Measurements from ENCODE around the gene ZNF407. TPM values are rescaled to one million over a fixed set of nuclear protein-coding genes. Genes with fewer than 3 reads are reported as not detected.
"Not testable (repeated sequence)": the region's sequence is repeated elsewhere in the genome, so short reads cannot be mapped to it uniquely, and the experiment has no call there.

ZNF407 gene
- total RNA-seq, 2 experiments from 2014 or later: 16.6 to 17.0 TPM

DNA sequence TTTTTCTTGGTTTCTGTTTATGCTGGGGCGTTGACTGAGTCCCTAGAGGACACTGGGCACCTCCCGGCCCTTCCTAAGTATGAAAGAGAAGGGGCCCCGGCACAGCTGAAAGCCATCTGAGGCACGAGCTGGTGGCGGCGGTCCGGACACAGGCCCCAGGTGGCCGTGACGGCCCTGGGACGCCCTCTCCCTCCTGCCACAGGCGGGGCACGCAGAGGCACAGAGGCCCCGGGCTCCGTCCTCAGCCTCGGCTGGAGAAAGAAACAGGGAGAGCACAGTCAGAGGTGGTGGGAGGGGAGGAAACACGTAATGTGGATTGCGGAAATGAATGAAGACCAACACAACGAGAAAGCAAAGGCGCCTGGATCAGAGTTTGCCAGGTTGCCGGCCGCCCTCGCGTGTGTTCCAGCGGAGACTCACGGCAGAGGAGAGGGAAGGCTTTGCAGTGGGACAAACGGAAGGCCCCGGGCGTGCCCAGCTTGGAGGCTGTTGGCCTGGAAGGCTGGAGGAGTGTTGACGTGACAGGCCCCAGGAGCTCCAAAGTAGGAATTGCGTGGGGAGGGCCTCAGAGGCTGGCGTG lies 492.2 kb downstream of the ZNF407 start:
- no peaks in the 10 kb centered on the region for H3K9me3 Mint-ChIP-seq (ENCODE audit: insufficient read depth)
- CTCF ChIA-PET: no interaction called here
- no peak overlapping the region for H3K4me3 Mint-ChIP-seq

DNA sequence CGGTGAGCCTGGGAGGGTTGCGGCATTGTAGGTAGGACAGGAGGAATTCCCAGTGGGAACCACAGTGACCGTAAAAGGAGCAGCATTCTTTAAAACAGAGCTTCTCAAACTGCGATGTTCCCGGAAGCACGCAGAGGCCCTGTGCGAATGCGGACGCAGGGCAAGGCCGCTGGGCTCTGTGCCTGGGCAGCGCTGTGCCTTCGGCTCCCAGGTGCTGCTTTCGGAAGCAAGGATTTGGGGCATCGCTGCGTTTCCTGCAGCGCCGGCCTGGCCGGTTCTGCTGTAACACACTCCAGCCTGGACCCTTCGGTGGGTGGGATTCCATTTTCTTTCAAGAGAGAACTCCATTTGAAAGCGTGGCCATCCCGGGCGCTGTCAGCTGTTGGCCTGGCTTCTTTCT lies 492.7 kb downstream of the ZNF407 start:
- Mint-ChIP-seq H3K4me3 (no peak overlapping the region), H3K36me3 (ENCODE audit: low read depth) (no peaks in the 10 kb centered on the region), H3K9me3 (ENCODE audit: insufficient read depth) (no peaks in the 10 kb centered on the region), H3K27ac (no peak overlapping the region), H3K4me1 (ENCODE audit: low read depth) (no peaks in the 10 kb centered on the region), H3K27me3 (ENCODE audit: low read depth) (peaks cover 2% of the 10 kb centered on the region)
- DNase-seq (no peak), ATAC-seq (no peak)
- CTCF ChIA-PET: no interaction called here
- POLR2A ChIA-PET: no interaction called here

More for the DNA sequence above, 492.2 kb downstream of the ZNF407 start:
- H3K27me3 Mint-ChIP-seq (ENCODE audit: low read depth): no peaks in the 10 kb centered on the region
- no peaks in the 10 kb centered on the region for H3K36me3 Mint-ChIP-seq (ENCODE audit: low read depth)
- ATAC-seq (no peak), DNase-seq (no peak)
- no peaks in the 10 kb centered on the region for H3K4me1 Mint-ChIP-seq (ENCODE audit: low read depth)
- no peak overlapping the region for H3K27ac Mint-ChIP-seq
- POLR2A ChIA-PET: no interaction called here

DNA sequence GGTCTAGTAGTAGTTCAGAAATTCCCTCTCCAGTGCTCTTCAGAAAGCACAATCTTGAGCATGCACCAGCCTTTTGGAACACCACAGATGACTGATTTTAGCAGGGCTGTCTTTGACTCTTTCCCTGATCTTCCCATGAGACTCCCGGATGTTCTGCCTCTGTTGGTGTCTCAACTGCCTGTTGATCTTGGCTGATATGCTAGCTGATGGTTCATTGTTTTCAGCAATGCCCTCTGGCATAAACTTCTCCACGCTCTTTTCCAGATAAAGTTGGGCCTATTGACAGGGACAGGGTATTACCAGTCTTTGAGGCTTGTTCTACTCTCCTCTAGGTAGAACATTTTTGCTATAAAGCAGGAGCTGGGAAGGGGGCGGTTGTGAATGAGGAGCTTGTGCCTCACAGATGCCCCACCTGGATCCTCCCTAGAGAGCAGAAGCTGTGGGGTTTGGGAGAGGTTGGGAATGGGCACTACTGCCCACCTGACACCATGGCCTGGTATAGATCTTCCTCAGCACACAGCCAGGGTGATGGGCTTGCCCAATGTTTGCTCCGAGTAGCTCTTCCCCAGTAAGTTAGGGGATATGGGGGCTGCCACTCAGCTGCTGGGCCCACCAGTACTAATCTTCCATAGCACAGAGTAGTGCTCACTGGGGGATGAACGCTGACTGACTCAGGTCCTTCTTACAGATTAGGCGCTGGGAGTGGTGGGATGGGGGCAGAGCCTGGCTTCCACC lies 500.0 kb downstream of the ZNF407 start:
- ChIA-PET POLR2A (no interaction called here), CTCF (no interaction called here)
- H3K27me3 Mint-ChIP-seq (ENCODE audit: low read depth): peaks cover 6% of the 10 kb centered on the region
- ATAC-seq (no peak), DNase-seq (no peak)
- H3K4me1 Mint-ChIP-seq (ENCODE audit: low read depth): no peaks in the 10 kb centered on the region
- no peak overlapping the region for H3K4me3 Mint-ChIP-seq
- H3K36me3 Mint-ChIP-seq (ENCODE audit: low read depth): no peaks in the 10 kb centered on the region
- no peaks in the 10 kb centered on the region for H3K9me3 Mint-ChIP-seq (ENCODE audit: insufficient read depth)
- H3K27ac Mint-ChIP-seq: no peak overlapping the region

DNA sequence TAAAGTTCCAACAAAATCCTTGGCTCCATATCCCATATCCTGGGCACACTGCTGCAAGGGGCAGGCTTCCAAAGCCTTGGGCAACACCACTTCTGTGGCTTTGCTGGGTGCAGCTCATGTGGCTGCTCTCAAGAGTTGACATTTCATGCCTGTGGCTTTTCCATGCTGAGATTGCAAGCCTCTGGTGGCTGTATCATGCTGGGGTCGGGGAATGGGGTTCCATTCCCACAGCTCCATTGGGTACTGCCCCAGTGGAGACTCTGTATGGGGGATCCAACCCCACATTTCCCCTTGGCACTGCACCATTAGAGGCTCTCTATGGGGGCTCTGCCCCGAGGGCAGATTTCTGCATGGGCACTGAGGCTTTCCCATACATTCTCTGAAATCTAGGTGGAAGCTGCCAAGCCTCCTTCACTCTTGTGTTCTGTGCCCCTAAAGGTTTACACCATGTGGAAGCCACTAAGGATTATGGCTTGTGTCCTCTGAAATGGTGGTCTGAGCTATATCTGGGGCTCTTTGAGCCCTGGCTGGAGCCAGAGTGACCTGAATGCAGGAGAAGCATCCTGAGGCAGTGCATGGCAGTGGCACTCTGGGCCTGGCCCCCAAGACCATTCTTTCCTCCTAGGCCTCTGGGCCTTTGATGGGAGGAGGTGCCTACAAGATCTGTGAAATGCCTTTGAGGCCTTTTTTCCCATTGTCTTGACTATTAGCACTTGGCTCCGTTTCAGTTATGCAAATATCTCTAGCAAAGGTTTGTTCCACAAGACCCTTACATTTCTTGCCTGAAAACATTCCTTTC lies 503.4 kb downstream of the ZNF407 start:
- POLR2A ChIA-PET: no interaction called here
- ATAC-seq: no peak

DNA sequence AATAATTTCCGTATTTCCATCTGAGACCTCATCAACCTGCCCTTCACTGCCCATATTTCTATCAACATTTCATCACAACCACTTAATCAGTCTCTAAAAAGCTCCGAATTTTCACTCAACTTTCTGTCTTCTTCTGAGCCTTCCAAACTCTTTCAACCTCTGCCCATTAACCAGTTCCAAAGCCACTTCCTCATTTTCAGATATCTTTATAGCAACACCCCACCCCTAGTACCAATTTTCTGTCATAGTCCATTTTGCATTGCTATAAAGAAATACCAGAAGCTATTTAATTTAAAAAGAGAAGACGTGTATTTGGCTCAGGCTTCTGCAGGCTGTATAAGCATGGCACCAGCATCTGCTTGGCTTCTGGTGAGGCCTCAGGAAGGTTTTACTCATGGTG lies 504.2 kb downstream of the ZNF407 start:
- CTCF ChIA-PET: no interaction called here
- no peak for ATAC-seq
- POLR2A ChIA-PET: no interaction called here
- no peaks in the 10 kb centered on the region for H3K4me1 Mint-ChIP-seq (ENCODE audit: low read depth)
- no peaks in the 10 kb centered on the region for H3K27me3 Mint-ChIP-seq (ENCODE audit: low read depth)
- H3K36me3 Mint-ChIP-seq (ENCODE audit: low read depth): no peaks in the 10 kb centered on the region
- H3K4me3 Mint-ChIP-seq: no peak overlapping the region
- H3K9me3 Mint-ChIP-seq (ENCODE audit: insufficient read depth): no peaks in the 10 kb centered on the region
- H3K27ac Mint-ChIP-seq: no peak overlapping the region
- no peak for DNase-seq

More for the DNA sequence above, 503.4 kb downstream of the ZNF407 start:
- H3K36me3 Mint-ChIP-seq (ENCODE audit: low read depth): no peaks in the 10 kb centered on the region
- CTCF ChIA-PET: no interaction called here
- no peaks in the 10 kb centered on the region for H3K27me3 Mint-ChIP-seq (ENCODE audit: low read depth)
- no peaks in the 10 kb centered on the region for H3K4me1 Mint-ChIP-seq (ENCODE audit: low read depth)
- H3K27ac Mint-ChIP-seq: no peak overlapping the region
- DNase-seq: no peak
- no peak overlapping the region for H3K4me3 Mint-ChIP-seq
- H3K9me3 Mint-ChIP-seq (ENCODE audit: insufficient read depth): no peaks in the 10 kb centered on the region

DNA sequence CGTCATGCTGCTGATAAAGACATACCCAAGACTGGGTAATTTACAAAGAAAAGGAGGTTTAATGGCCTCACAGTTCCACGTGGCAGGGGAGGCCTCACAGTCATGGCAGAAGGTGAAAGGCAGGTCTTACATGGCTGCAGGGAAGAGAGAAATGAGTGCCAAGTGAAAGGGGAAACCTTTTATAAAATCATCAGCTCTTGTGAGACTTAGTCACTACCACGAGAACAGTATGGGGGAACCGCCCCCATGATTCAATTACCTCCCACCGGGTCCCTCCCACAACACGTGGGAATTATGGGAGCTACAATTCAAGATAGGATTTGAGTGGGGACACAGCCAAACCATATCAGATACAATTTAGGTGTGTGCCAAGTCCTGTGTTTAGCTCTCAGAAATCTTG lies 506.4 kb downstream of the ZNF407 start:
- H3K27me3 Mint-ChIP-seq (ENCODE audit: low read depth); ATAC-seq; CTCF ChIA-PET; DNase-seq; H3K27ac Mint-ChIP-seq; H3K4me3 Mint-ChIP-seq; H3K4me1 Mint-ChIP-seq (ENCODE audit: low read depth); H3K9me3 Mint-ChIP-seq (ENCODE audit: insufficient read depth); H3K36me3 Mint-ChIP-seq (ENCODE audit: low read depth): not testable (repeated sequence)
- POLR2A ChIA-PET: interaction anchor here (0.6 kb wide), 1 partner anchor 70 kb away, joined by 3 read pairs; no protein-coding TSS in a partner anchor

DNA sequence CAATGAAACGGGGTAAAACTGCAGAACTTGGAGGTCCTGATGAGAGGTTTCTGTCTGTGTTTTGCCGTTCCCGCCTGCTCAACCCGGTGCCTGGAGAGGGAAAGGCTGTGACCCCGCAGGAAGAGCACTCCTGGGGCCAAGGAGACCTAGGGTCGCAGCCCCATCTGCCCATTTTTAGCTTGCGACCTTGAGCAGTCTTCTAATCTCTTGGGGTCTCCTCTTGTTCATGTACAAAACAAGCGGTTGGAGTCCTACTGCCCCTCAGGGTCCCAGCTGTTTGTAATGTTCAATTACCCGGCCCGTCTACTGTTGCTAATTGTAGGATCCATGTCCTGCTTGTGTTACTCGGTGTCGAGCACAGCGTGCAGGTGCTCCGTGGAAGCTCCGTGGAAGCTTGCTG lies 506.8 kb downstream of the ZNF407 start:
- DNase-seq (no peak), ATAC-seq (no peak)
- H3K36me3 Mint-ChIP-seq (ENCODE audit: low read depth): no peaks in the 10 kb centered on the region
- POLR2A ChIA-PET: interaction anchor here (0.6 kb wide), 1 partner anchor 69 kb away, joined by 3 read pairs; no protein-coding TSS in a partner anchor
- H3K4me1 Mint-ChIP-seq (ENCODE audit: low read depth): no peaks in the 10 kb centered on the region
- H3K27ac Mint-ChIP-seq: no peak overlapping the region
- H3K4me3 Mint-ChIP-seq: no peak overlapping the region
- no peaks in the 10 kb centered on the region for H3K9me3 Mint-ChIP-seq (ENCODE audit: insufficient read depth)
- CTCF ChIA-PET: no interaction called here
- no peaks in the 10 kb centered on the region for H3K27me3 Mint-ChIP-seq (ENCODE audit: low read depth)

DNA sequence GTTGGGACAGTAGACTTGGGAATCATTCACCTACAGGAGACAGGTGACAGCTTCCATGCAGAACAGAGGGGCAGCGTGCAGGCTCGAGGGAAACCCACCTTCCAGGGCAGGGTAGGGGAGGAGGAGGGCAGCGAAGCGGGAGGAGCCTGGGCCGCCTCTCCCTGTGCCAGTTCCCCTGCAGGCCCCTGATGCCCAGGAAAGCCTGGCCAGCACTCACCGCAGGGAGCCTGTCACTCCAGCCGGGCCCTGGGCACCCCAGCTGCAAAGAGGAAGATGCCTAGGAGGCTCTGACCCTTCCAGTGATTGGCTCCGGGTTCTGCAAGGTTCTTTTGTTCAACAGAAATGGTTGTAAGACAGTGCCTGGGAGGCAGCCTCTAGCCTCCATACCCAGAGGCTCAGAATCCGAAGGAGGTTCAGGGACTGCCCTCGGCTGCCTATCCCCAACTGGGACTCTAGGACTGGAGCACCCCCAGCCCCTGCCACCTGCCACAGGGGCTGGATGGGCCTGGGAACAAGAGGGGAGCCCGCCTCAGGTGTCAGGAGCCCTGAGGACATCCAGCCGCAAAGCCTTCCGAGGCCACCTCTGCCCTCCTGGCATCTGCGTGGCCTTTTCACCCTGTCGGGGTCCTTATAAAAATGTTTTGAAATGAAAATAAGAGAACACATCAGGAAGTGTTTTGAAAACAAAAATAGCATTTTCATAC lies 508.0 kb downstream of the ZNF407 start:
- POLR2A ChIA-PET: no interaction called here

DNA sequence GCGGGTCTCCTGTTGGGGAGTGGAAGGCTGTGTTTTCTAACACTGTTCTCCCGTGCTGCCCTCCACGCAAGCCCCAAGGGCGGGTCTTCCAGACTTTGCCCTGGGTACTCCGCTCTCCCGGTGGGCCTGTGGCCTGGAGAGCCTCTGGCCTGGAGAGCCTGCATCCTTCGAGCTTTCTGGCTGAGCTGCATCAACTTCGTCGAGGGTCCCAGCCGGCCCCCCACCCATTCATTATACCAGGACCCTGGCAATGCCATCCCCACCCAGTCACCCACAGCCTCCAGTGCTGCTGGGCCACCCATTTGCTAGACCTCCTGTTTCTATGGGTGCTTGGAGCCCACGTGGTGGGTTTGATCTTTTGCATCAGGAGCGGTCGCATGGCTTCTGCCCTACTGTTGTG lies 509.1 kb downstream of the ZNF407 start:
- Mint-ChIP-seq H3K36me3 (ENCODE audit: low read depth) (no peaks in the 10 kb centered on the region), H3K27me3 (ENCODE audit: low read depth) (no peaks in the 10 kb centered on the region), H3K27ac (no peak overlapping the region), H3K4me3 (no peak overlapping the region), H3K9me3 (ENCODE audit: insufficient read depth) (no peaks in the 10 kb centered on the region), H3K4me1 (ENCODE audit: low read depth) (no peaks in the 10 kb centered on the region)
- ATAC-seq: no peak
- POLR2A ChIA-PET: no interaction called here
- CTCF ChIA-PET: interaction anchor here (0.6 kb wide), 1 partner anchor 12 kb away, joined by 3 read pairs; no protein-coding TSS in a partner anchor
- DNase-seq: no peak

More for the DNA sequence above, 508.0 kb downstream of the ZNF407 start:
- no peaks in the 10 kb centered on the region for H3K4me1 Mint-ChIP-seq (ENCODE audit: low read depth)
- no peaks in the 10 kb centered on the region for H3K27me3 Mint-ChIP-seq (ENCODE audit: low read depth)
- no peak overlapping the region for H3K27ac Mint-ChIP-seq
- H3K36me3 Mint-ChIP-seq (ENCODE audit: low read depth): no peaks in the 10 kb centered on the region
- DNase-seq (no peak), ATAC-seq (no peak)
- CTCF ChIA-PET: no interaction called here
- no peak overlapping the region for H3K4me3 Mint-ChIP-seq
- no peaks in the 10 kb centered on the region for H3K9me3 Mint-ChIP-seq (ENCODE audit: insufficient read depth)

DNA sequence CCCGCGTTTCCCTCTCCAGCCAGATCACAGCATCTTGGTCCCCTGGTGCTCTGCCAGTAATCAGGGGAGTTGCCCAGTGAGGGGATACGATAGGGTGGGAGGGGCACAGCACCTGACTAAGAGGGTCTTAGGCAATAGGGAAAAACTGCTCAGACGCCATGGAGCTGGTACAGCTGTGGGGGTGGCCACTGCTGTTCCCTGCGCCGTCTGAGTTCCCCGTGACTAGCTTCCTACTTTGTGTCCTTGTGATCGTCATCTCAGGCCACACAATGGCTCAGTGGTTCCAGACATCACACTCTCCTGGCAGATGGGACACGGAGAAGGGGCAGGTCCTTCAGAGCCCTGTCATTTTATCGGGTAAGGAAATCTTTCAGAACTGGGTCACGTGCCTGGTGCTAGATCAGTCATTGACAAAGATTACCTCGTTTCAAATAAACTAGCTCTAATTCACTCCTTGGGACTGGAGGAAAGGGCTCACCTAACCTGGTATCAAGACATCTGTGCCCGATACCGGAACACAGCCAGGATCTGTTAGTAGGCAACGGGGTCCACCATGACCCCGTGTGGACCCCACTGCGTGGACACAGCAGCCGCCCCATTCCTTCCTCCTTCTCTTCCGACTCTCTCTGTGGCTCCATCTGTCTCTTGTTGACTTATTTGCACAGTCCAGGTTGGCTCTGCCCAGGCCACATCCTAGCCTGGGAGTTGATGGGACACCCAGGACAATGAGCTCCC lies 509.7 kb downstream of the ZNF407 start:
- ChIA-PET CTCF (no interaction called here), POLR2A (no interaction called here)
- no peak for ATAC-seq

DNA sequence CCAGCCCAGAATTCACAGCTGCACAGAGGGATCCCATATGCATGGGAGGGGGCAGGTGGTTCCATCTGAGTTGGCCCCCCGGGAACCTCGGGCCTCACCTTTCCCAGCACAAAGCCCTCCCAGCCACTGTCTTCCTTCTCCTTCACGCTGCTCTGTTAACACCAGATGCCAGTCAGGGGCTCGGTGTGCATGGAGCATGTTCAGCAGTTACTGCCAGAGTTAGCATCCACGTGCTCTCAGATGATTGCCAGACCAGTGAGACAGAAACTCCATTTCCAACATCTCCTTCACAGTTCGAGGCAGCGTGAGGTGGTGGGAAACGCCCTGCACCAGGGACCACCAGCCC lies 510.2 kb downstream of the ZNF407 start:
- ATAC-seq (no peak), DNase-seq (no peak)
- H3K4me1 Mint-ChIP-seq (ENCODE audit: low read depth): no peaks in the 10 kb centered on the region
- no peaks in the 10 kb centered on the region for H3K9me3 Mint-ChIP-seq (ENCODE audit: insufficient read depth)
- POLR2A ChIA-PET: no interaction called here
- no peak overlapping the region for H3K4me3 Mint-ChIP-seq
- no peaks in the 10 kb centered on the region for H3K36me3 Mint-ChIP-seq (ENCODE audit: low read depth)
- CTCF ChIA-PET: no interaction called here
- H3K27me3 Mint-ChIP-seq (ENCODE audit: low read depth): no peaks in the 10 kb centered on the region
- no peak overlapping the region for H3K27ac Mint-ChIP-seq

More for the DNA sequence above, 509.7 kb downstream of the ZNF407 start:
- Mint-ChIP-seq H3K27me3 (ENCODE audit: low read depth) (no peaks in the 10 kb centered on the region), H3K27ac (no peak overlapping the region), H3K9me3 (ENCODE audit: insufficient read depth) (no peaks in the 10 kb centered on the region), H3K4me1 (ENCODE audit: low read depth) (no peaks in the 10 kb centered on the region), H3K36me3 (ENCODE audit: low read depth) (no peaks in the 10 kb centered on the region), H3K4me3 (no peak overlapping the region)
- DNase-seq: no peak
